HUDEP-2 (cell line): ENCODE measurements around the gene TRHDE.
A peak's percentile ranks its signal among the peaks of the same experiment; 100 is the strongest.

ENCODE experiments used
- DNase-seq, 76 experiments: peaks; one replicate each; lab custom pipeline; 2025; ENCODE audit not compliant: unreplicated experiment in 76 of 76; lab: John Stamatoyannopoulos, UW

Gene TRHDE, protein sequence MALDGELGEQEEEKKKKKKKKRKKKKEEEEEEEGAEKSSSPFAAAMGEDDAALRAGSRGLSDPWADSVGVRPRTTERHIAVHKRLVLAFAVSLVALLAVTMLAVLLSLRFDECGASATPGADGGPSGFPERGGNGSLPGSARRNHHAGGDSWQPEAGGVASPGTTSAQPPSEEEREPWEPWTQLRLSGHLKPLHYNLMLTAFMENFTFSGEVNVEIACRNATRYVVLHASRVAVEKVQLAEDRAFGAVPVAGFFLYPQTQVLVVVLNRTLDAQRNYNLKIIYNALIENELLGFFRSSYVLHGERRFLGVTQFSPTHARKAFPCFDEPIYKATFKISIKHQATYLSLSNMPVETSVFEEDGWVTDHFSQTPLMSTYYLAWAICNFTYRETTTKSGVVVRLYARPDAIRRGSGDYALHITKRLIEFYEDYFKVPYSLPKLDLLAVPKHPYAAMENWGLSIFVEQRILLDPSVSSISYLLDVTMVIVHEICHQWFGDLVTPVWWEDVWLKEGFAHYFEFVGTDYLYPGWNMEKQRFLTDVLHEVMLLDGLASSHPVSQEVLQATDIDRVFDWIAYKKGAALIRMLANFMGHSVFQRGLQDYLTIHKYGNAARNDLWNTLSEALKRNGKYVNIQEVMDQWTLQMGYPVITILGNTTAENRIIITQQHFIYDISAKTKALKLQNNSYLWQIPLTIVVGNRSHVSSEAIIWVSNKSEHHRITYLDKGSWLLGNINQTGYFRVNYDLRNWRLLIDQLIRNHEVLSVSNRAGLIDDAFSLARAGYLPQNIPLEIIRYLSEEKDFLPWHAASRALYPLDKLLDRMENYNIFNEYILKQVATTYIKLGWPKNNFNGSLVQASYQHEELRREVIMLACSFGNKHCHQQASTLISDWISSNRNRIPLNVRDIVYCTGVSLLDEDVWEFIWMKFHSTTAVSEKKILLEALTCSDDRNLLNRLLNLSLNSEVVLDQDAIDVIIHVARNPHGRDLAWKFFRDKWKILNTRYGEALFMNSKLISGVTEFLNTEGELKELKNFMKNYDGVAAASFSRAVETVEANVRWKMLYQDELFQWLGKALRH

DNA sequence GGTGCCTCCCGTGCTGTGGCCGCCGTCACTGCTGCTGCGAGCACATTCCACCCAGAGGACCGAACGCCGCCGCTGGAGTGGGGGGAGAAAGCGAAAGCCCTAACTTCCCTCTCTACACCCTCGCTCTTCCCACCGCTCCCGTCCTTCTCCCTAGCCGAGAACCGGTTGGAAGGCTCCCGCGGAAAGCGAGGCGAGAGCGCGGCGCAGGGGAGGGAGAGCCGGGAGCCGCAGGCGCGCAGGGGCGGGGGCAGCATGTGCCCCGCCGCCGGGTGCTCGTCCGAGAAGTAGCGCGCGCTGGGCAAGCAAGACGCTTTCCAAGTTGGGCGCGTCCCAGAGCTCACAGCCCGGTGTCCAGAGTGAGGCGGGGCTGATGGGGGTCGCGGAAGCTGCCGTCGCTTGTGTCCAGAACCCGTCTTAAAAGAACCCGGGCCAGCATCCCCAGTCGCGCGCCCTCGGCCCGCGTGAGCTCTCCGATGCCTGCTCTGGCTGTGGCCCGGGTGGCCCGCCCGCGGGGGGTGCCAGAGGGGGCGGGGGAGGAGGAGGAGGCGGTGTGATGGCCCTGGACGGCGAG is at the start of gene TRHDE:
TRHDE (plus strand) TSS at position 280 of the 571 bp plus-strand sequence; CDS start at position 554, 274 bp downstream.
- DNase-seq, result no peak

DNA sequence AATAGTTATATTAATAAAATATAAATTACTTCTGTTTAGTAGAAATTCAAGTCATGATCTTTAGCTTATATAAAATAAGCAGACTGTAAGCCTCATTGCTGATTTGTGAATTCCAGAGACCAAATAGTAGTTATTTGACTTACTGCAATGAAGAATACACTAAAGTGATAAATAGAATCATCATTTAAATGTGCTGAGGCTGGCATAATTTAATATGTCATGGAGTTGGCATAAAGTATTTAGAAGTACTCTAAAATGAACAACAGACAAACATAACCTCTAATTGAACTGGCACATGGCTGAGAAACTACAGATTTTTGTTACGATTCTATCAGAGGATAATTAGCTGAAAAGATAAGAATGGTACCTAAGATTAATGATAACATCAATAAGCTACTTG is 45.7 kb upstream of the TRHDE start:
- DNase-seq, result no peak

DNA sequence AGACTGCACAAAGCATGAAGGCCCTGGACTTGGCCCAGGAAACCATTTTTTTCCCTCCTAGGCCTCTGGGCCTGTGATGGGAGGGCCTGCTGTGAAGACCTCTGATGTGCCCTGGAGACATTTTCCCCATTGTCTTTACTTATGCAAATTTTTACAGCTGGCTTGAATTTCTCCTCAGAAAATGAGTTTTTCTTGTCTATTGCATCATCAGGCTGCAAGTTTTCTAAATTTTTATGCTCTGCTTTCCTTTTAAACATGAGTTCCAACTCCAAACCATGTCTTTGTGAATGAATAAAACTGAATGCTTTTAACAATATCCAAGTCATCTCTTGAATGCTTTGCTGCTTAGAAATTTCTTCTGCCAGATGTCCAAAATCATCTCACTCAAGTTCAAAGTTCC is 43.7 kb upstream of the TRHDE start:
- DNase-seq, result no peak

DNA sequence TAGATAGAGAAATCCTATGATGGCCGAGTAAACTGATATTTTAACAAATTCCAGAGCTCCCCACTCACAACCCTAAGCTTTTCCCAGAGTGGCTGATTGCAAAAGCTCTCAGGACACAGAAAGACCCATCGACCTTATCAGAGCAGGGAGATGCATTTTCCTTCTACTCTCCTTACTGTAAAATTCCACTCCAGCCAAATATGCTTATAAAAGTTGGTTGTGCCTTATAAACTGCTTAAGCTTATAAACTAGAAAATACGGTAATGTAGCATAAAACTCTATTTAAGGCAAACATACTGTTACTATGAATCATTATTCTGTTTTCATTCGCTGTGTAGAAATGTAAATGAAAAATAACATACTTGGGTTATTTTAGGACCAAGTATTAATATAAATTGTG is 41.6 kb upstream of the TRHDE start:
- DNase-seq, result no peak

DNA sequence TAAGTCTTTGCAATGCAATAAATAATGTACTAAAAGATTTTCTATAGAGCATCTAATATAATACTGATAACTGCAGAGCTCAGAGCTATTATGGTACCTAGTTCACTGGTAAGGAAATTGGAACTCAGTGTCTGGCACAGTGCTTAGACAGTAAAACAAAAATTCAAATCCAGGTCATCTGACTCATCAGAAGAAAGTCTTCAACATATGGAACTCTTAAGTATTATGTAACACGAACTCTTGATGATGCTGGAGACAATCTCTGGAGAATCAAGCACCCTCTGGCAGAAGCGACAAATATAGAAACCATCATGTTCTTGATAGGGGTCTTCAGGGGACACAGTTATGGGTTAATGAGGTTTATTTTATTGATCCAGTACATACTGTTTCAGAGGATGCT is 37.3 kb upstream of the TRHDE start:
- DNase-seq, result no peak

DNA sequence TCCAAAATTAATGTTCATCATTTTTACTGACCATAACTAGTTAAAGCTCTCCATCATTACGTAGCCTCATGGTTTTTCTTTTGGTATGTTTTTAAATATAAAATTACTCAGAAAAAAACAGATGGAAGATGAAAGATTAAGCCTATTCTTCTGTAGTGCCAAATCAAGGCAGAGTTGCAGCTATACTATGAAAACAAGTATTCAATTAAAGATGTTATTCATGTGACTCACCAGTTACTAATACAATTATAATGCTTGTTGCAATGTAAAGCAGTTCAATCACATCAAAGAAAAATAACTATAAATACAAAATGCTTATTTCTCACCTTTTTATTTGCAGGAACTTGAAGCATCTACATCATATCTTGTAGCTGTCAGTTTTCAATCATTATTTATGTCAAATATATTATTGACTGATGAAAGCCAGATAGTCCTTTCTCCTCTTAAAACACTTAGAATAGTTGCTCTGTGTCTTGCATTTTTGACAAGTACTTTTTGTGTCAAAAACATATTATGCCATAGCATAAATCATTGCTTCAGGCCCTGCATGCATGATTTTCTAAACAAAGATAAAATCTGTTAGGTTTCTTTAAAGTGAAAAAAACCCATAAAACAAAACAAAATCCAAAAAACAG is 36.0 kb upstream of the TRHDE start:
- no peak for DNase-seq

DNA sequence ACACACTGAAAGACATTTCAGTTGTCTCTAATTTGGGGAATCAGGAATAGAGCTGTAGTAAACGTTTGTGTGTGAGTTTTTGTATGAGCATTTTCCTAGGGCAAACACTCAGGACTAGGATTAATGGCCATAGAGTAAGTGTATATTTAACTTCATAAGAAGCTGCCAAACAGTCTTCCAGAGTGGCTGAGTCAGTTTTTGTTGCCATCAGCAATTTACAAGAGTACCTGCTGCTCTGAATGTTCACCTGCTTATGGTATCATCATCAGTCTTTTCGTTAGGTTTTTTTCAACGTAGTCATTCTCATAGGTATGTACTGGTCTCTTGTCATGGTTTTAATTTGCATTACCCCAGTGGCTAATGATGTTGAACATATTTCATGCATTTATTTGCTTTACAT is 30.6 kb upstream of the TRHDE start:
- no peak for DNase-seq

DNA sequence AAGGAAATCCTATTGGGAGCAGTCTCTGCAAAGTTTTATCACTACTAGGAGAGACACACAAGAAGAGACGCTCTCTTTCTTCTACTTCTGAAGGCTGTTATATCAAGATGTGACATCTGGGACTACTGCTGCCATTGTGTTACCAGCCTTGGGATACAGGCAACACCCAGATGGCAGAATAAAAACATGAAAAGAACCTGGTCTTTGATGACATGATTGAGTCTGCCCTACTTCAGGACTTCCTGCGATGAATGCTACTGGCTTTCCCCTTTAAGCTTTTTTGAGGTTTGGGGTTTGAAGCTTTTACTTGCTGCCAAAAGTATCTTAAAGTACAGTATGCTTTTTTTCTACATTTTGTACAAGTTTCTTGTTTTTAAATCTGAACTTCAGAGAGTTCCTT is 29.2 kb upstream of the TRHDE start:
- no peak for DNase-seq

DNA sequence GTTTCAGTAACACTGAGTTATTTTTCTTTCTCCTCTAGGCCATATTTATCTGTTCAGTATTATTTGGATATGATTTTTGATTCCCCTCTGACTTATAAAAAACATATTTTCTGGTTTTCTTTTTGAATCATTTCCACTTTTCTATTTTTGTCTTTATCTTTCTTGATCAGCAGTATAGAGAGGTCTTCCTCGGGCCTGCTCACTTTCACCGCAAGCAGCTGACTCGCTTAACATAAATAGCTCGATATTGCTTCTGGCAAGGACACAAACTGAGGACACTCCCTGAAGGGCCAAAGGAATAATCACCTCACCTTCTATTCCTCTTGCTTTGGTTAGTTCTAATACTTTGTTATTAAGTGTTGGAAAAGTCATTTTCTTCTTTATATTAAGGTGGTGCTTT is 25.8 kb upstream of the TRHDE start:
- DNase-seq, result no peak

DNA sequence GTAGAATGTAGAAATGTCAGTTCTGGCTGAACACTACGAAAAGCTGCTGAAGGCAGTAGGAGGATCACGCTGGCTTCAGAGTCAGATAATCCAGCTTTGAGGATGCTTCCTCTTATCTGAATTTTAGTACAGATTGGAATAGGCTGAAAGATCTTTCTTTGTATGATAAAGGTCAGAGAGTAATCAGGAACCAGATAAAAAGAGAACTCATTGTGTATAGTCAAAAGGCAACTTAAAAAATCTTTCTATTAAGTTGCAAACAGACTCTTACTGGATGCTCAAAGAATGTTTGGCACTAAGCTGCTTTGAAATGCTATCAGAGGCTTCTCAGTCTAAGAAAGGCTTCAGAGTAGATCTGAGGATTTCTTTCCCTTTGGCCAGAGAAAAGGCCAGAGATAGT is 21.8 kb upstream of the TRHDE start:
- DNase-seq, result no peak

DNA sequence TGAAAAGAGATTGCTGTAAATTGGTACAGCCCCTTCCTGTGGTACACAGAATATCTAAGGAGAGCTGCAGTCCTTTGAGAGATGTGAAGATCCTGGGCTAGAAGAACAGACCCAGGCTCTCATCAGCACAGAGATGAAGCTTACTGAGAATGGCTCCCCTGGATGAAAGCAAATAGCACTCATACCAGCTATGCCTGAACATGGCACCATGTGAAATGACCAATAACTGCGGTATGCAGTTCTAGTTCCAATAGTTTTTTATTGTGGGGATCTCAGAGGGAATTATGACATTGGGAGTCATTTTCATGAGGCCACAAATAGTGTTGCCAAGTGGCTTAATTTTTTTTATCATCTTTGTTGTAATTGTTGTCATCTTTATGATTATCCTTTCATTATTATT is 15.4 kb upstream of the TRHDE start:
- no peak for DNase-seq

DNA sequence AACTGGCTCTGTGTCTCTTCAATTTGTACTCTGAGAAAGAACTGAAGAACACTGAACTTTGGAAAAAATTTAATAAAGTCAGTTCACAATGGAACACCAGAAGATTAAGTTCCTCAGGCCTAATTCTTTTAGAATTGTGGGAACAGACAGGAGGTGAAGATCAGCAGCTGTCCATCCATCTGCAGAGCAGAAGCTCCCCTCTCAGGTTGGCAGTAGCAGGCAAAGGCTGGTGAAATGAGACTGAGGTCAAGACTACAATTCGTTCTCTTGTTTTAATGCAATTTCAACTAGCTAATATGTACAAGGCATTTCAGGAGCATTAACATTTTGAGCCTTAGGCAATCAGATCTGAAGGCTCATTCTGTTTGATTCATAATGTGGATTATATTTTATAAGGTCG is 10.3 kb upstream of the TRHDE start:
- DNase-seq, result no peak

DNA sequence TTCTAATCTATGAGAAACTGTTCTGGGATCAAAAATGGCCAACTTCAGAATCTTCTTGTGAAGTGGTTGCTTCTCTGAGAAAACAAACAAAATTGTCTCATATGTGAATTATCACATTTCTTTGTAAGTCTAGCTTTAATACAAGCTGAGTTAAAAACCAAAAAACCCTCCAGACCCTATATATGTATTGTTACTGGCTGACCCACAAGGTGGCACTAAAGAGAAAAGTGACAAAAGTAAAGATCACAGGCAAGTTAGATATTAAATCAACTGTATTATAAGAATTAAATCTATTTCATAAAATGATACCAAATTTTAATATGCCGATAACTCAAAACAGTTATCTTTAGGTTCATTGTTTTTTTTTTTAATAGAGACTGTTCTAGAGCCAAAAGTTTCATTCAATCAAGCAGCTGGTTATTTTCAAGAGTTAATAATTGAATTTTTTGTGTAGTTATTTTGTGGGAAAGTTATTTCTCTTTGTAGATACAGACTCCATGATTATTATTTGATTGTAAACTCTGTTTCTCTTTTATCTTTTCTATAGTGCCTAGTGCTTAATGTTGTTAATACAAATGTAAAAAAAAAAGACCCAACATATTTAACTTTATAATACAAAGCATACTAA is 7.5 kb upstream of the TRHDE start:
- DNase-seq, result peak in 4 of 76 experiments; percentile 4 to 23 (median 14)

DNA sequence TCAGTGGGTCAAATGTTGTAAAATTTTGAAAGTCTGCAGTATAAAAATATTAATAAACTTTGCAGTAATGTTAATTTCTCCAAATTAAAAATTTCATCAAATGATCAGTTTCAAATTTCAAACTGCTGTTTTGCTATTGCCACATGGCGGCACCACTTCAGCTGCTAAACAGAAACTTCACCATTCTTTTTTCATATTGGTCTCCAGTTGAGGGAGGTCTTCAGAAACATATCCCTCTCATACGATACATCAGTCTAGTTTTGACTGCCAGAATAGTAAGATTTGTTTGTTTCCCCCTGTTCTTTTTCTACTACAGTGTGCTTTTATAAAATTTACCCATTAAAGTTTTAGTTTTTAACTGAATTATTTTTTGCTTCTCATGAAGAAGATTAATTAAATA is 4.2 kb upstream of the TRHDE start:
- no peak for DNase-seq

DNA sequence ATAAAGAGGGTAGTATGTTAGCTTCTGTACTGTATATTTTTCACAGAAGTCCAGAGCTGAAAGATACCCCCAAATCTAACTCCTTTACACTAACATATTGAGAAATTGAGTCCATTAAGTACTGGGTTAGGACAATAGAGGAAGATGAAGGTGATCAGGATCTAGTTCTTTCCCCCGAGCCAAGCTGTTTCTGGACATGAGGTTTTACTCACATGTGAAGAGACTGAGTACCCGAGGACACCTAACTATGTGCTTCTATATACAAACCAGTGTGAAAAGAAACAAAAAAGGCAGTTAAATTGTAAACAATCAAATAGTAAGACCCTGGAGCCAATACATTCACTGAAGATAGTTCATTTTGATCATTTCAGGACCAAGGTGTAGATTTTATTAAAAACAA is 3.8 kb upstream of the TRHDE start:
- DNase-seq, result no peak

DNA sequence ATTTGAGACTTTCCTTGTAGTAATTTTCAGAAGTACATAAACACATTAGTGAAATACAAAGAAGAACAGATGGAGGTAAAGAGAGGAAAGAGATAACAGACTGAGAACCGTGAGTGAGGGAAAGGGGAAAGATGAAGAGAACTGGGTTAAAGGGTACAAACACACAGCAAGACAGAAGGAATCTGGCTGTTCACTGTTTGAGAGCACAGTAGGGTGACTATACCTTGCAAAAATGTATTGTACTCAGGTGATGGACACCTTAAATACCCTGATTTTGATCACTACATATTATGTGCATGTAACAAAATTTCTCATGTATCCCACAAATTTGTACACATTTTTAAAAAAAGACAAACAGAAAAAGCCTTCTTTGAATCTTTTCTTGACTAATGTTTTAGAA is 2.7 kb upstream of the TRHDE start:
- DNase-seq, result no peak

DNA sequence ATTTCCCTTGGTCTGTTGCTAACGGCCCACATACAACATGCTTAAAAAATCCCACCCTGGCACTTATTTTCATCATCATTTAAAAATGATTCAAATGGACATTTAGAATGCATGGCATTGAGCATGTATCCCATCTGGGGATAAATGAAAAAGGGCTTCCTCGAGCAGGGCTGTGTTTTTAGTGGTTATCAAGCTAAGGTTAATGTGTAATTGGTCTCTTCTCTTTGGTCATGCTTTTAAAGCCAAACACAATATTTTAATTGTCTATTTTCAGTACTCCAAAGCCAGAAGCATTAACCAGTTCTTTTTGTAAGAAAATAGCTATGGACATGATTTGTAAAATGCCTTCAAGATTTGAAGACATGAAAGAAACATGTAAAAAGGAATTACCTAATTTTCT is 1.9 kb upstream of the TRHDE start:
- DNase-seq, result no peak

DNA sequence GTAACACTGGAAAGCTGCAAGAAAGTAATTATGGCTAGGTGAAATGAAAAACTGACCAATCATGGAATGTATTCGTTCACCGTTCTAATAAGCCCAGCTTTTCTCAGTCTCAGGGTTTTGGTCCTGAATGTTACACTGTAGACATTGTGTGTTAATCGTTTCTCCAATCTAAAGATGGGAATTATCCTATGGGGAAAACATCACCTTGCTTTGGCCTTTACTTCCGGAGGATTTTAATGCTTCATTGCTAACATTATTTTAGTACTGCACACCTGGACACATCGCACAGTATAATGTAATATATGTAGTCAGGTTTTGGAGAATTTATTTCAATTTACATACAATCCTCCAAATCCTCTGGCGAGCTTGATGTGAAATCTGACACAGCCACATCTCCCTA is 1.2 kb upstream of the TRHDE start:
- DNase-seq, result no peak

DNA sequence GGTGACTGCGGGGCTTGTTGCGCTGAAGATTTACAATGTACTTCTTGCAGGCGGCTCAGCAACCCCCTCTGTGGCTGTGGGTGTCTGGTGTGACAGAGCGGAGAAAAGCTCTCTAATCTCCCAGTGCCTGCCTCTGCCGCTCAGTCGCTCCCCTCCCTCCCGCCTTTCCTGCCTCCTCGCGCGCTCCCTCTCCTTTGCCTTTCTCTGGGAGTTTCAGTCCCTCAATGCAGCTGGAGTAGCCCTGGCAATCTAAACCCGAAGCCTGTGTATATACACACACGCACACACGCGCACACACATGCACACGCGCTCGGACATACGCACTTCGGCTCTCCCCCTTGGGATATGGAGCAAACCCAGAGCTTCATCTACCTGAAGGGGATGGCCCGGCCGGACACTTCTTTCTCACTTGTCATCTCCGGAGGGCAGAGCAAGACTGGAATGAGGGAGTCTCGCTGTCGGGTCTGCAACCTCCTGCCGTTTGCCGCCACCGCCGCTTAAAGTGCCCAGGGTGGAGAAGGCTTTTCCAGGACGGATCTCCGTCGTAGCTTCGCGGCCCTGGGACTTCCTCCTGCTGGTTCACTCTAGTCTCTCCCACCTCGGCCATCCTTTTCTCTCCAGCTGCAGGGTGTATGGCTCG is 599 bp upstream of the TRHDE start:
- no peak for DNase-seq
